D341Med (cell line): ENCODE data around the gene MEAK7.
"Not testable (repeated sequence)": the region's sequence is repeated elsewhere in the genome, so short reads cannot be mapped to it uniquely, and the experiment has no call there.

ENCODE experiments used
- DNase-seq: peaks from one replicate; pipeline ENCODE4 v3.0.0; 2012; ENCODE audit warnings: low spot score

The MEAK7 gene

DNA sequence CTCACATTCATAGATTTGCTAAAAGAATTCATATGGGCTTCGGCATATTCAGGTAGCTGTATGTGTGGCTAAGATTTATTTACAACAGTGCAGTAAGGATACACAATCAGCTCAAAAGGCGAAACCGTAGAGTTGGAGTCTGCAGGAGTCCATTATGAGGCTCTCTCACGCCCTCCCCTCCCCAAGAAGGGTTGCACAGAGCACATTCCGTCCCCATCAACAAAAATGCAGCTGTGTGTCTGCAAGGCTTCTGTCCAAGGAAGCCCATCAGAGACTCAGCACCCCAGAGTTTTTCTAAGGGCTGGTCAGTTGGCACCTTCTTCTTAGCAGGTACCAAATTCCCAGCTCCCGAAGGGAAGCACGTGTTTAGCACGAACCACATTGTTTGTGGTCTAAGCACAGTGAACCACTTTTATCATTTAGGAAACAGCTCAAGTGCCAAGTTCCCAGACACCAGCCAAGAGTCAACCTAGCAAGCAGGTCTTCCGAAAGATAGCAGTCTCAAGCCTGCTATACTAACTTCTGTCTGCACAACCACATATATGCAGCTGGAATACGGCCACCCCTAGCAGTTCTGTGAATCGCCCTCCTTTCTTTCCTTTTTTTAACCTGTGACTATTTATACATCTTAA, 28.5 kb upstream of the MEAK7 start:
- no peak for DNase-seq

- DNase-seq = no peak
Observed at GRCh38 chr16:84532291-84532724, 27.8 kb upstream of the MEAK7 start.

GRCh38 chr16:84531671-84532111, 27.2 kb upstream of the MEAK7 start:
- no peak for DNase-seq

DNA sequence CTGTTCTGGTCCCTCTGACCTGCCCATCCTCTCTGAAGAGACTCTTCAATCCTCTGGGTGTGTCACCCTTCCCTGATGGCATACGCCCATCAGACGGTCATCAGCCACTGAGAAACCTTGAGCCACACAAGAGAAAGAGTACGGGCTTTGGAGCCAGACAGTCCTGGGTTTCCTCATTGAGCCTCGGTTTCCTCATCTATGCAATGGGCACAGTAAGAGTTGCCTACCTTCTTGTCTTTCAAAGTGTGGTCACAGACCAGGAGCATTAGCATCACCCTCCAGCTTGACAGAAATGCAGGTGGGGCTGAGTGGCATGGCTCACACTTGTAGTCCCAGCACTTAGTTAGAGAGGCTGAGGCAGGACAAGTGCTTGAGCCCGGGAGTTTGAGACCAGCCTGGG, 26.1 kb upstream of the MEAK7 start:
- no peak for DNase-seq

GRCh38 chr16:84529607-84530006, 25.1 kb upstream of the MEAK7 start:
- DNase-seq = no peak

GRCh38 chr16:84528322-84528721, 23.9 kb upstream of the MEAK7 start:
- no peak for DNase-seq

GRCh38 chr16:84527532-84528269, 23.2 kb upstream of the MEAK7 start:
- peak; percentile 73 for DNase-seq

DNA sequence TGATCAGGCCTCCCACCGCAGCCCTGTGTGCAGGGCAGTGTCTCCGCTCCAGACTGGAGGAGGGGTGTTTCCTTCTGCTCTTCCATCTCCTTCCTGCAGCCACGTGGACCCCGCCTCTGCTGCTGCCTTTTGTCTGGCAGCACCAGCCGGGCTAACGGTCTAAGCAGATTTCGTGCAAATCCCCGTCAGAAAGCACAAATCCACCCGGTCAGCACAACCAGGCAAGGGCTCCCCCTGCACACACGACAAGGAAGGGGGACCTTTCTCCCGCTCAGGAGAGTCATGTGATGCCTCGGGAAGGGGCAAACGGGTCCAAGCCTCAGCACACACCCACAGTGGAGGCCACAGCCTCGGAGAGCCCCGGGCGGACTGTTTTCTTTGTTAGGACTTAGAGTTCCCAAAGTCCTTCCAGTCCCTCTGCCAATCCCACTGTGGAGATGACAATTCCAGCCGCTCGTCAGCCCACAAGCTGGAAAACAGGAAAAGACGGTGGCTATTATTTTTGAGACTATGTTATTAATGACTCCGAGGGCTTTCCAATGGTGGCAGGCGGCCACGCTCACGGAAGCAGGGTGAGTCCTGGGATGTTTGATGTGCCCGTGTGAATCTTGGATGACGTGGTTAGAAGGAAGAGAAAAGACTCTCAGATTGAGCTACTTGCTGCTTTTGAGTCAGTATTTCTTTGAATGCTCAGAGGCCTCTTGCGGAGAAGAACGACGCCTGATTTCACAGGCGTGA, 22.5 kb upstream of the MEAK7 start:
- DNase-seq = peak; percentile 88

DNA sequence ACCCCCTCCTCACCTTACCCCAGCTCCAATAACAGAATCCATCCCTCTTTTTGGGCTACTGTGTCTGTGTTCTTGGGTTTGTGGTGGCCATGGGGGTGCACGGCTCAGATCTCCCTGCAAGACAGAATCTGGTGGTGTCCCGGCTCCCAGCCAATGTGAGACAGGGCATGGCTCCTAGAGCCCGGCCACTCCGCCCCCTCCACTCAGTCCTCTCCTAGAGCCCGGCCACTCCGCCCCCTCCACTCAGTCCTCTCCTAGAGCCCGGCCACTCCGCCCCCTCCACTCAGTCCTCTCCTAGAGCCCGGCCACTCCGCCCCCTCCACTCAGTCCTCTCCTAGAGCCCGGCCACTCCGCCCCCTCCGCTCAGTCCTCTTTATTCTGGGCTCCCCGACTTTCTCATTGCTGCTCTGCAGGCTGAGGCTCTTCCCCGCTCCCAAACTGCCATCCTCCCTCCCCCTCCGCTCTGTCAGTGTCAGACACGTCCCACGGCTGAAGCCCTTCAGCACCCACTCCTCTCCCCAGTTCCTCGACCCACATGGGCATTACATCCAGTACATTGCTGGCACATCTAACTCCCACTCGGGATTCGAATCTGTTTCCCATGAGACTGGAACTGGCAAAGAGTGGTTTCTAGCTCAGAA, 20.6 kb upstream of the MEAK7 start:
- not testable (repeated sequence) for DNase-seq

- no peak for DNase-seq
Observed at GRCh38 chr16:84524346-84524920, 20.0 kb upstream of the MEAK7 start.

GRCh38 chr16:84521497-84521770, 17.0 kb upstream of the MEAK7 start:
- DNase-seq = no peak

DNA sequence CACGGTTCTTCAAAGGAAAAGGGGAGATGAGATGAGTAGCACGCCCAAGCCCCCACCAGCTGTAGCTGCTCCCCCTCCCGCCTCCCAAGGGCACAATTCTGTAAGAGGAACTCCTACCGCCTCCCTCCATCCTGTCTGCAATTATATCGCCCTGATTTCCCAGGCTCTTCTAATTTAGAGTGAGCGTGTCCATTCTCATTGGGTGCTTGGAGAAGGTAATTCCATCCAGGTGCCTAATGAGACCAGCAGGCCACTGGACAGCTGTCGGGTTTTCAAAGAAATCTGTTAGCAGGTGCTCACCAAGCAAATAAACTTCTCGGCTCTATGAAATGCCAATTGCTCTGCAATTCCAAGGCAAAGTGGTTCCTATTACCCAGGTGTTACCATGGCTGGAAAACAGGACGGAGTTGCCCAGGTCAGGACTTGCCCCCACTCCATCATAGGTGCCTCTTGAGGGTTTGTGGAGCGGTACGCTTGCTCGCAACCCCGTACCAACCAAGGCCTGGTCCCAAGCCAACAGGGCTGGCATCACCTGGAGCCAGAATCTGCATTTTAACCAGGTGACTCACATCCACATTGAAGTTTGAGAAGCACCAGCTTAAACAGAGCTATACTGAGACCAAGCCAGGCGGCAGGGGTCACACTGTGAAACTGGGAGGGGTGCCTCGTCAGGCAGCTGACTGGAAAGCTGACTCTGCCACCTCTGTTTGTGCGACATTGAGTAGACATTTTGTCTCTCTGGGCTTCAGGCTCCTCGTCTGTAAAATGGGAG, 16.5 kb upstream of the MEAK7 start:
- no peak for DNase-seq

GRCh38 chr16:84519855-84520254, 15.4 kb upstream of the MEAK7 start:
- no peak for DNase-seq

GRCh38 chr16:84518804-84519341, 14.4 kb upstream of the MEAK7 start:
- no peak for DNase-seq

DNA sequence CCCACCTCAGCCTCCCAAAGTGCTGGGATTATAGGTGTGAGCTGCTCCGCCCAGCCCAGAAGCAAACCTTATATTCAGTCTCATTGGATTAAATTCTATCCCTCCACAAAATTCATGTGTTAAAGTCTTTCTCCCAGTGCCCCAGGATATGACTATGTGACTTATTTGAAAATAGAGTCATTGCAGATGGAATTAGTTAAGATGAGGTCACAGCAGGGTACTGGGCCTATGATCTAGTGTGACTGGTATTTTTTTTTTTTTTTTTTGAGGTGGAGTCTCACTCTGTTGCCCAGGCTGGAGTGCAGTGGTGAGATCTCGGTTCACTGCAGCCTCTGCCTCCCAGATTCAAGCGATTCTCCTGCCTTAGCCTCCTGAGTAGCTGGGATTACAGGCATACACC, 13.8 kb upstream of the MEAK7 start:
- not testable (repeated sequence) for DNase-seq

DNA sequence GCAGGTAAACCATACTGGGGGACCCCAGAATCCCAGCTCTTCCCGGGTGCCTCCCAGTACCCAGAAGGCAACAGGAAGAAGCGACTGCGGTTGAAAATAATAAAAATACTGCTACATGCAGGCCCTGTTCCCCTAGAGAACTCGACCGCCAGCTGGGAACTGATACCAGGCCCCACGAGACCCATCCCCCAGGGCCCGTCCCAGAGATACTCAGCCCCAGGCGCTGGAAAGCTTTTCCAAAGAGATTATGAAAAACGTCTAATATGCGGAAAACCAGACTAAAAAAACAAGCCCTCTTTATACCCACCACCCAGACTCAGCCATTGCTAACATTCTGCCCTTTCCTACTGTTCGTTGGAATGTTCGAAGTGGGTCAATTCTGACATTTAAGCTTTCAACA, 12.9 kb upstream of the MEAK7 start:
- DNase-seq = peak; percentile 82

GRCh38 chr16:84514874-84515835, 10.7 kb upstream of the MEAK7 start:
- DNase-seq = no peak

DNA sequence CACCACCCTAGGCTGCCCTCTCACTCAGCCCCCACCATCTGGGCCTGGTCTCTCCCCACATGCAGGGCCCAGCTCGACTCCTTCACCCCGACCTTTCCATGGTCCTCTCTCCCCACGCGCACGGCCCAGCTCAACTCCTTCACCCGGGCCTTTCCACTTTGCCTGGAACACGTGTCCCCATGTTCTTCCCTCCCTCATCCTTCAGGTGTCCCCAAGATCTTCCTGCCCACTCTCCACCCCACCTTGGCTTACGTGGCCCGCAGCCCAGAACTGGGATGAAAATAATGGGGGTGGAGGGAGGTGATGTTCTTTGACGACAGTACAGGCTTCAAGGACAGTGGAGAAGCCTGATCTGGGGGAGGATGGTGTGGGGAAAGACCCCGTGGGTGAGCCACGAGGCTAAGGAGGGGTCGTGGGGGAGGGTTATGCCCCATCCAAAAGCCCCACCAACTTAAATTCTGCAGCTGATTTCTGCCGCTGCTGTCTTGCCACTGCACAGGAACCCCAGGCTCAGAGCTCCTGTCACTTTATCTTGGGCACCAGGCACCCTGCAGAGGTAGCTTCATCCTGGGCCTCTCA, 9.9 kb upstream of the MEAK7 start:
- DNase-seq = no peak

DNA sequence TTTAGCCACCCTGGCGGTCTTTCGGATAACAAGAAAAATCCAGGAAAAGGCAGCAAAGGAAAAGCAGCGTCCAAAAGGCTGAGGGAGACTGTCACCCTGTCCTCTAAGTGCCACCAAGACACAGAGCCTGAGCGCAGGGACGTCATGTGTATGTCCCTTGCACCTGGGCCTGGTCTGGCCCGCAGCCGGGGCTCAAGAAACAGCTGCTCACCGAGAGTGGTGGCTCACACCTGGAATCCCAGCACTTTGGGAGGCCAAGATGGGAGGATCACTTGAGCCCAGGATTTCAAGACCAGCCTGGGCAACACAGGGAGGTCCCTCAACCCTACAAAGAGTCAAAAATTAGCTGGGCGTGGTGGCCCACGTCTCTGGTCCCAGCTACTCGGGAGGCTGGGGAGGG, 9.2 kb upstream of the MEAK7 start:
- DNase-seq = no peak

DNA sequence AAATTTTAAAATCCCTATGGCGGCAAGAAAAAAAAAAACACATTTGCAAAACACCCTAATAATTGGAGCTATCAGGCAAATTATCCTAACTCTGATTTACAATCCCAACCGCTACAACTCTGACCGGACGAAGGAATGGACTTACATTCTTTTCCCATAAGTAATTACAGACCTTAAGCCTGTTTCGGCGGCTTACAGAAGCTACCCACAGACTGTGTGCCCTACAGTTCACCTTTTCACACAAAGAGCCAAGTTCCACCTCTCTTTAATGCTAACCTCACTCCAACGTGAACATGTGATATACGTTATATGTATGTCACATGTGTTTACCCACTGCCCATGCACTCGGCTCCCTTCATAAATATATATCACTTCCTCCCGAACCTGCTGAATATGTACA, 8.7 kb upstream of the MEAK7 start:
- no peak for DNase-seq
